D721Med (cell line): ENCODE results near the gene TMEM184B.

ENCODE experiments used
- DNase-seq: peaks from one replicate; pipeline ENCODE4 v3.0.0; 2011; ENCODE audit warnings: low spot score; ENCODE audit not compliant: insufficient read length
- FAIRE-seq: peaks from 2 replicates; lab custom pipeline; 2011; peaks lifted over from hg19 to GRCh38; lab: Jason Lieb, UNC
- CTCF ChIP-seq: IDR thresholded peaks from 2 replicates; pipeline ENCODE4 v1.5.1; 2012; ENCODE audit warnings: mild to moderate bottlenecking, control low read depth; ENCODE audit not compliant: insufficient read depth; ENCODE audit errors: missing control alignments

Gene TMEM184B

GRCh38 chr22:38171927-38172831, 100.6 kb downstream of the TMEM184B start:
- no peak for DNase-seq
- no peak for FAIRE-seq
- no peak for TF ChIP-seq CTCF

- TF ChIP-seq CTCF = no peak
- no peak for FAIRE-seq
- DNase-seq = no peak
These were observed 102.3 kb downstream of the TMEM184B start for GRCh38 chr22:38170469-38170868.
